VCaP (cell line): ENCODE results near the gene STN1.

Experiments used
- H3K27ac ChIP-seq: fragments of 450-650 bp; 2 replicates; pipeline ENCODE4 v1.5.1; 2017
- TF ChIP-seq, protein P1 (sequence below): fragments of 450-650 bp; conservative IDR thresholded peaks from 2 replicates; pipeline ENCODE4 v1.5.1; 2017; ENCODE audit warnings: mild to moderate bottlenecking, moderate library complexity

STN1 gene

DNA sequence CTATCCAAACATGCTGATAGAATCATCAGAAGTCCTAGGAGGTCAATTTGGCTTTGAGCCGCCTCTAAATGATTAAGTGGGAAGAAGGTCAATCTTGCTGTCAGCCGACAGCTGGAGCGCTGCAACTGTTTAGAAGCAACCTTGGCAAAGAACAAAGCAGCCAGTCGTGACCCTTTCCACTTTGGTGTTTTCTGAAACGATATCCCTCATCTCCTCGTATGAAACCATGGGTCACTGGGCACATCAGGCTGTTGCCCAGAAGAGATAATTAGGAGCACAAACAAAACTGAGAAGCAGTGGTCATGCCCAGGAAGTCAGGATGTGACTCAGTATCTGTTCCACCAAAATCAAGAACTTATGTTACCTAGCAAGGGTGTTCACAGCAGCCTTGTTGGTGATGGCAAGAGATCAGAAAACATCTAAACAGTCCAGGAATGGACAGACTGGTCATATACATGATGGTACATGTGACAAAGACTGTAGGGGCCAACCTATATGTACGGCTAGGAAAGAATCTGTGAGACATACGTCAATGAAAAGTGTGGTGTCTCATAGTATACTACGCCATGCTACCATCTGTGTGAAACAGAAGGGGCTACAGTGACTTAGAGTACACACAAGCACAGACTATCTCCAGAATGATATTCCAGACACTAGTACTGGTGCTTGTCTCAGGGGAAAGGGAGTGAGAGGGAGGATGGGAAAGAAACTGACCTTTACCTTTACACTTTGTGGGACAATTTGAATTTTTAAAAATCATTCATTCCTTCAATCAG is 22.4 kb downstream of the STN1 start:
- peak overlapping the region; percentile 61 for H3K27ac ChIP-seq
- TF ChIP-seq, protein P1, sequence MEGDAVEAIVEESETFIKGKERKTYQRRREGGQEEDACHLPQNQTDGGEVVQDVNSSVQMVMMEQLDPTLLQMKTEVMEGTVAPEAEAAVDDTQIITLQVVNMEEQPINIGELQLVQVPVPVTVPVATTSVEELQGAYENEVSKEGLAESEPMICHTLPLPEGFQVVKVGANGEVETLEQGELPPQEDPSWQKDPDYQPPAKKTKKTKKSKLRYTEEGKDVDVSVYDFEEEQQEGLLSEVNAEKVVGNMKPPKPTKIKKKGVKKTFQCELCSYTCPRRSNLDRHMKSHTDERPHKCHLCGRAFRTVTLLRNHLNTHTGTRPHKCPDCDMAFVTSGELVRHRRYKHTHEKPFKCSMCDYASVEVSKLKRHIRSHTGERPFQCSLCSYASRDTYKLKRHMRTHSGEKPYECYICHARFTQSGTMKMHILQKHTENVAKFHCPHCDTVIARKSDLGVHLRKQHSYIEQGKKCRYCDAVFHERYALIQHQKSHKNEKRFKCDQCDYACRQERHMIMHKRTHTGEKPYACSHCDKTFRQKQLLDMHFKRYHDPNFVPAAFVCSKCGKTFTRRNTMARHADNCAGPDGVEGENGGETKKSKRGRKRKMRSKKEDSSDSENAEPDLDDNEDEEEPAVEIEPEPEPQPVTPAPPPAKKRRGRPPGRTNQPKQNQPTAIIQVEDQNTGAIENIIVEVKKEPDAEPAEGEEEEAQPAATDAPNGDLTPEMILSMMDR: no peak

DNA sequence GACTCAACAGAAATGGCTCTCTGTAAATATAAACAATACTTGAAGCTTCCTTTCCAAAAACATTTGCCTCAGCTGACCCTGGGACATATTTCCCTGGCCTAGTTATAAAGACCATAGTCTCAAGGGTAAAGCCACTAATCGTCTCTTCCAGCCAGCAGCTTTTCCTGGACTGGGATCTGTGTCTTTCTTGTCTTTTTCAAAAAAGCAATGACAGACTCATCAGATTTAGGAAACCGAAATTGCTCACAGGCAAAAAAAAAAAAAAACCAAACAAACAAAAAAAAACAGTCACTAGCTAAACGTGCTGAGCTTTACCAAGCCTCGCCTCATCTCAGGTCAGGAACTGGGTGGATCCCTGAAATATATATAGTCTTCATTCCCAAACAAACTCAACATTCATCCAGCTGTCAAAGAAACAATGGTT is 23.5 kb downstream of the STN1 start:
- TF ChIP-seq, protein P1: no peak
- peak overlapping the region; percentile 61 for H3K27ac ChIP-seq

DNA sequence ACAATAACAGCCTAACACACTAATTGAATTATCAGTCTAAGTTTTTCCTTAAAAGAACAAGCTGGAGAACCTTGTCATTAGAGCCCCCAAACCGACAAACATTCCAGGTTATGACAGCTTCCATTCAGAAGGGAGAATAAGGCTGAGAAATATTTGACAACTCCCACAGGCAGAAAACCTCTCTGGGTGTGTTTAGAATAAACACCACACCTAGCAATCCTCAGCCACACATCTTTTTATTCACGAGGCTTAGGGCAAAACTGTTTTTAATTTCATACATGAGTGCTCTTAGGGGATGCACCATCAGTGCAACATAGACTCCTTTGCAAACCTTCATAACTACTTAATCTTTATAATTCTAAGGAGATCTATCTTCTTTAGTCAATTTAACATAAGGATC is 24.2 kb downstream of the STN1 start:
- TF ChIP-seq, protein P1: no peak
- peak overlapping the region; percentile 61 for H3K27ac ChIP-seq

DNA sequence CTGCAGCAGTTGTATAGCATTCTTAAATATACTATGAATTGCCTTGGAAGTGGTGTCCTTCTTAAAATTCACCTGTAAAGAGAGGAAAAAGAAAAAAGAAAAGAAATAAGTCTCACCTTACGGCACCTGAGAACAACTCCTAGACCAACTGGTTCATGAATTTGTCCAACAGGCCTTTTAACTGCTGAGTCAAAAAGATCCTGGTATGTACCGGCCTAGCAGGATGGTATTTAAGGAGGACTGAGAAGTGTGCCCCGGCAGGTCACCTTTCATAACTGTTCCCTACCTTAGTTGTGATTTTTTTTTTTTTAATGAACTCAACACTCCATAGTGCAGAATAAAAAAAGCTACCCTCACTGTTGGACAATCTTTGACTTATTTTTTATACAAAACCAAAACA is 25.8 kb downstream of the STN1 start:
- H3K27ac ChIP-seq: no peak overlapping the region
- TF ChIP-seq, protein P1: no peak

DNA sequence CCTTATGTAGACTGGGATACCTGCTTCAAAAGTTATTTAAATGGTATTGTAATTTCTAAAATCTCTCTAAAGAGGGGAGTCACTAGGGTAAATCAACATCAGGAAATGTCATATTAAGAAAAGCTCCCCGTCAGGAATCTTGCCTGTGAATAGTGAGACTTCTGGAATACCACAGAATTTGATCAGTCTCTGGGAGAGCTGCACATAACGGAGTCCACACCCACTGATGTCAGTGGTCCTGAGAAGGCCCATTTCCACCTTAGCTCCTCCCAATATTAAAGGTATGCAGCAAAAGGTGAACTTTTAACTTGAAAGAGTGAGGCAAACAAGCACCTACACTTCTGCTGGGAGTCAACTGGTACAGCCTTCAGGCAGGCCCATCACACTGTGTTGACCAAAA is 27.3 kb downstream of the STN1 start:
- TF ChIP-seq, protein P1: no peak
- H3K27ac ChIP-seq: peak overlapping the region; percentile 84

DNA sequence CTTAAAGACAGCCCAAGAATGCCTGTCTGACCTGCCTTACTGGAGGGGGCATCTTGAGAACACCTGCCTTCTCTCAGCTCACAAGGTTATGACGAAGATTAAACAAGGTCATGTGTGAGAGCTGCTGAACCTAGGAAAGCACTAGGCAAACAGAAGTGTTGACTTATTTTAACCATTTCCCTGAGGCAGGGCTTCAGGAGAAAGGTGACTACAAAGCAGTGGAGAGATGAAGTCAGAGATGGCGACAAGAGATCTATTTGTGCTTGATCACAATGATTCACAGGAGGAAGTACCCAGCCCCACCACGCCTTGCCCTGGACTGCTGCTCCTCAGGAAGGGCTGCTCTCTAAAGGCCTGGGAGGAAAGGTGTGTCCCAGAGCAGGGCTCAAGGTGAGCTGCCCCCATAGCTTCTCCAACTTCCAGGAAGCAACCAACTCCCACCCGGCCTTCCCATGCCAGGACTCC is 27.8 kb downstream of the STN1 start:
- TF ChIP-seq, protein P1: no peak
- H3K27ac ChIP-seq: peak overlapping the region; percentile 84

DNA sequence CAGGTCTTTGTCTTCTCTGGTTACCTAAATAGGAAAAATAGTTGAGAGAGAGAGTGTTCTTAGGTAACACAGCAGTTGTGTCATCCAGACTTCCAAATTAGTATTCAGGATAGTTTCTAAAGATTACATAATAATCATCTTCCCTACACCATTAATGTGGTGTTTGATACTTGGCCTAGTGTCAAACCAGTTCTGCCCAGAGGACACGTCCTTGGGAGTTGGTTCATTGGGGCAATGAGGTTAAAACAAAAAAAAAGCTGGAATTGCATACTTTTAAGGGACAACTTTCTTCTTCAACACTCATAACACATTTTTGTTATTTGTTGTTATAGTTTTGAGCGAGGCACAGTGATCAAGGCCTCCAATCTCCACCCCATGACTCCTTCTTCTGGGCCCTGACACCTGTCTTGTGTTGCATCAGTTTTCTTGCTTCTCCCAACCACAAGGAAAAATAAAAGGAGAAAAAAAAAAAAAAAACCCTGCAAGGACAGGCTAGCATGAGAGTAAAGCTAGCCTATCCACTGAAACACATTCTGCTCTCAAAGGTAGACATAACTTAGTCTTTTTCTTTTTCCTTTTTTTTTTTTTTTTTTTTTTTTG is 28.8 kb downstream of the STN1 start:
- TF ChIP-seq, protein P1: no peak
- peak overlapping the region; percentile 84 for H3K27ac ChIP-seq
